Effector memory CD8-positive, alpha-beta T cell (primary cell): ENCODE data around the gene KRT76.

Source experiments
- ATAC-seq: fragments of 150-1000 bp; cut with Tn5 transposase; replicated peaks from 2 replicates; pipeline ENCODE4 v1.10.0; 2021; ENCODE audit warnings: mild to moderate bottlenecking, moderate library complexity
- DNase-seq, 3 experiments: peaks; one replicate each; pipeline ENCODE4 v3.0.0; 2021
- H3K27ac Mint-ChIP-seq, 2 donors: one replicate each; pipeline ENCODE4 v1.8.0; 2022; ENCODE audit warnings: mild to moderate bottlenecking in 2 of 2, mixed read lengths in 2 of 2, moderate library complexity in 2 of 2
- H3K27me3 Mint-ChIP-seq, 2 donors: one replicate each; pipeline ENCODE4 v1.8.0; 2022; ENCODE audit warnings: mixed read lengths in 2 of 2
- H3K36me3 Mint-ChIP-seq: one replicate; pipeline ENCODE4 v1.8.0; 2022; ENCODE audit warnings: mild to moderate bottlenecking, moderate library complexity, mixed read lengths; ENCODE audit not compliant: insufficient read depth
- H3K4me1 Mint-ChIP-seq, 2 donors: one replicate each; pipeline ENCODE4 v1.8.0; 2022; ENCODE audit warnings: low read depth in 2 of 2, mixed read lengths in 2 of 2
- H3K4me3 Mint-ChIP-seq, 2 donors: one replicate each; pipeline ENCODE4 v1.8.0; 2022; ENCODE audit warnings: mild to moderate bottlenecking in 2 of 2, mixed read lengths in 2 of 2, moderate library complexity in 2 of 2
- H3K9me3 Mint-ChIP-seq, 2 donors: one replicate each; pipeline ENCODE4 v1.8.0; 2022; ENCODE audit warnings: mixed read lengths in 2 of 2

KRT76 gene

GRCh38 chr12:52774629-52775250, 2.4 kb downstream of the KRT76 start:
- Mint-ChIP-seq H3K27me3 (peaks cover 24 to 82% of the 10 kb centered on the region in 2 donors), H3K4me1 (no peaks in the 10 kb centered on the region), H3K36me3 (no peaks in the 10 kb centered on the region), H3K4me3 (no peak overlapping the region), H3K27ac (no peak overlapping the region), H3K9me3 (peaks cover 0 to 5% of the 10 kb centered on the region in 2 donors)
- no peak for ATAC-seq
- no peak for DNase-seq

- H3K4me1 Mint-ChIP-seq = no peaks in the 10 kb centered on the region
- peaks cover 0 to 5% of the 10 kb centered on the region in 2 donors for H3K9me3 Mint-ChIP-seq
- no peak overlapping the region for H3K4me3 Mint-ChIP-seq
- no peaks in the 10 kb centered on the region for H3K36me3 Mint-ChIP-seq
- no peak overlapping the region for H3K27ac Mint-ChIP-seq
- ATAC-seq (no peak), DNase-seq (no peak)
- H3K27me3 Mint-ChIP-seq = peaks cover 9 to 82% of the 10 kb centered on the region in 2 donors
Measured at GRCh38 chr12:52772772-52773171, 4.4 kb downstream of the KRT76 start.

GRCh38 chr12:52772188-52772587, 5.0 kb downstream of the KRT76 start:
- Mint-ChIP-seq H3K9me3 (peaks cover 0 to 5% of the 10 kb centered on the region in 2 donors), H3K27me3 (peaks cover 9 to 82% of the 10 kb centered on the region in 2 donors), H3K4me3 (no peak overlapping the region), H3K4me1 (no peaks in the 10 kb centered on the region), H3K36me3 (no peaks in the 10 kb centered on the region), H3K27ac (no peak overlapping the region)
- DNase-seq (no peak), ATAC-seq (no peak)

- H3K27me3 Mint-ChIP-seq = peaks cover 10 to 80% of the 10 kb centered on the region in 2 donors
- H3K4me3 Mint-ChIP-seq = no peak overlapping the region
- H3K36me3 Mint-ChIP-seq = no peaks in the 10 kb centered on the region
- H3K27ac Mint-ChIP-seq = no peak overlapping the region
- no peaks in the 10 kb centered on the region for H3K4me1 Mint-ChIP-seq
- DNase-seq = no peak
- peaks cover 0 to 5% of the 10 kb centered on the region in 2 donors for H3K9me3 Mint-ChIP-seq
- ATAC-seq = no peak
Measured at GRCh38 chr12:52771505-52771904, 5.6 kb downstream of the KRT76 start.

- H3K4me3 Mint-ChIP-seq = no peak overlapping the region
- H3K36me3 Mint-ChIP-seq = no peaks in the 10 kb centered on the region
- no peaks in the 10 kb centered on the region for H3K4me1 Mint-ChIP-seq
- no peak overlapping the region for H3K27ac Mint-ChIP-seq
- H3K9me3 Mint-ChIP-seq = peaks cover 0 to 5% of the 10 kb centered on the region in 2 donors
- H3K27me3 Mint-ChIP-seq = peaks cover 14 to 82% of the 10 kb centered on the region in 2 donors
- ATAC-seq = no peak
- DNase-seq = no peak
Measured at GRCh38 chr12:52771088-52771487, 6.1 kb downstream of the KRT76 start.

- peaks cover 0 to 5% of the 10 kb centered on the region in 2 donors for H3K9me3 Mint-ChIP-seq
- ATAC-seq = no peak
- H3K27me3 Mint-ChIP-seq = peaks cover 15 to 76% of the 10 kb centered on the region in 2 donors
- no peaks in the 10 kb centered on the region for H3K4me1 Mint-ChIP-seq
- no peak overlapping the region for H3K27ac Mint-ChIP-seq
- no peak for DNase-seq
- no peak overlapping the region for H3K4me3 Mint-ChIP-seq
- no peaks in the 10 kb centered on the region for H3K36me3 Mint-ChIP-seq
Measured at GRCh38 chr12:52769946-52770345, 7.2 kb downstream of the KRT76 start.

GRCh38 chr12:52769354-52769753, 7.8 kb downstream of the KRT76 start:
- no peaks in the 10 kb centered on the region for H3K36me3 Mint-ChIP-seq
- H3K27me3 Mint-ChIP-seq = peaks cover 15 to 75% of the 10 kb centered on the region in 2 donors
- no peak overlapping the region for H3K27ac Mint-ChIP-seq
- DNase-seq (no peak), ATAC-seq (no peak)
- H3K9me3 Mint-ChIP-seq = peaks cover 0 to 5% of the 10 kb centered on the region in 2 donors
- H3K4me3 Mint-ChIP-seq = no peak overlapping the region
- H3K4me1 Mint-ChIP-seq = no peaks in the 10 kb centered on the region

- H3K36me3 Mint-ChIP-seq = no peaks in the 10 kb centered on the region
- H3K4me1 Mint-ChIP-seq = no peaks in the 10 kb centered on the region
- no peak overlapping the region for H3K27ac Mint-ChIP-seq
- peaks cover 15 to 75% of the 10 kb centered on the region in 2 donors for H3K27me3 Mint-ChIP-seq
- ATAC-seq = no peak
- H3K4me3 Mint-ChIP-seq = no peak overlapping the region
- H3K9me3 Mint-ChIP-seq = peaks cover 0 to 5% of the 10 kb centered on the region in 2 donors
- DNase-seq = no peak
Measured at GRCh38 chr12:52768479-52769200, 8.5 kb downstream of the KRT76 start.

GRCh38 chr12:52767427-52767826, 9.7 kb downstream of the KRT76 start:
- H3K27ac Mint-ChIP-seq = no peak overlapping the region
- H3K27me3 Mint-ChIP-seq = peaks cover 15 to 64% of the 10 kb centered on the region in 2 donors
- H3K9me3 Mint-ChIP-seq = peaks cover 0 to 5% of the 10 kb centered on the region in 2 donors
- no peaks in the 10 kb centered on the region for H3K4me1 Mint-ChIP-seq
- H3K36me3 Mint-ChIP-seq = no peaks in the 10 kb centered on the region
- ATAC-seq = no peak
- no peak overlapping the region for H3K4me3 Mint-ChIP-seq
- DNase-seq = no peak

GRCh38 chr12:52767020-52767379, 10.1 kb downstream of the KRT76 start:
- ATAC-seq (no peak), DNase-seq (no peak)
- Mint-ChIP-seq H3K36me3 (no peaks in the 10 kb centered on the region), H3K9me3 (peaks cover 0 to 5% of the 10 kb centered on the region in 2 donors), H3K4me3 (no peak overlapping the region), H3K27ac (no peak overlapping the region), H3K27me3 (peaks cover 15 to 60% of the 10 kb centered on the region in 2 donors), H3K4me1 (no peaks in the 10 kb centered on the region)

GRCh38 chr12:52766351-52767019, 10.7 kb downstream of the KRT76 start:
- no peaks in the 10 kb centered on the region for H3K36me3 Mint-ChIP-seq
- peaks cover 14 to 55% of the 10 kb centered on the region in 2 donors for H3K27me3 Mint-ChIP-seq
- no peak for DNase-seq
- no peak overlapping the region for H3K27ac Mint-ChIP-seq
- no peak overlapping the region for H3K4me3 Mint-ChIP-seq
- ATAC-seq = no peak
- no peaks in the 10 kb centered on the region for H3K4me1 Mint-ChIP-seq
- peaks cover 0 to 5% of the 10 kb centered on the region in 2 donors for H3K9me3 Mint-ChIP-seq

GRCh38 chr12:52765702-52766101, 11.4 kb downstream of the KRT76 start:
- DNase-seq (no peak), ATAC-seq (no peak)
- H3K36me3 Mint-ChIP-seq = no peaks in the 10 kb centered on the region
- no peaks in the 10 kb centered on the region for H3K4me1 Mint-ChIP-seq
- H3K4me3 Mint-ChIP-seq = no peak overlapping the region
- H3K27ac Mint-ChIP-seq = no peak overlapping the region
- peaks cover 6 to 47% of the 10 kb centered on the region in 2 donors for H3K27me3 Mint-ChIP-seq
- H3K9me3 Mint-ChIP-seq = peaks cover 0 to 4% of the 10 kb centered on the region in 2 donors

- DNase-seq (no peak), ATAC-seq (no peak)
- H3K4me1 Mint-ChIP-seq = no peaks in the 10 kb centered on the region
- H3K9me3 Mint-ChIP-seq = peaks cover 0 to 13% of the 10 kb centered on the region in 2 donors
- no peak overlapping the region for H3K27ac Mint-ChIP-seq
- peaks cover 6 to 30% of the 10 kb centered on the region in 2 donors for H3K27me3 Mint-ChIP-seq
- H3K36me3 Mint-ChIP-seq = no peaks in the 10 kb centered on the region
- H3K4me3 Mint-ChIP-seq = no peak overlapping the region
Measured at GRCh38 chr12:52763991-52764390, 13.2 kb downstream of the KRT76 start.
